Measurements from ENCODE around the gene CCDC43.
A peak's percentile ranks its signal among the peaks of the same experiment; 100 is the strongest.
"Not testable (repeated sequence)": the region's sequence is repeated elsewhere in the genome, so short reads cannot be mapped to it uniquely, and the experiment has no call there.

The CCDC43 gene

GRCh38 chr17:44689477-44690217 is at the start of gene CCDC43:
CCDC43 (minus strand) TSS chr17:44689776; CDS start chr17:44689753, 23 bp downstream.
- peak within 1 kb of the TSS; percentile 95 for H3K4me3 ChIP-seq (ENCODE audit: low read depth, low read length)
- in situ Hi-C loops (cut with HindIII; ENCODE audit: low sequenced_read_pairs): no loop called here
- peak; percentile 93 for DNase-seq (ENCODE audit: low read depth, low spot score)
- TF ChIP-seq CTCF (IDR thresholded peaks at IDR 0.05; ENCODE audit: low read depth, low read length): no peak

GRCh38 chr17:44738214-44738906 is 48.8 kb upstream of the CCDC43 start:
- in situ Hi-C loops (cut with HindIII; ENCODE audit: low sequenced_read_pairs): no loop called here

GRCh38 chr17:44736551-44737240 is 47.1 kb upstream of the CCDC43 start:
- DNase-seq (ENCODE audit: low read depth, low spot score): no peak
- no peak for TF ChIP-seq CTCF (IDR thresholded peaks at IDR 0.05; ENCODE audit: low read depth, low read length)
- H3K4me3 ChIP-seq (ENCODE audit: low read depth, low read length): no peak overlapping the region
- in situ Hi-C loops (cut with HindIII; ENCODE audit: low sequenced_read_pairs): no loop called here

More at GRCh38 chr17:44738214-44738906, 48.8 kb upstream of the CCDC43 start:
- DNase-seq (ENCODE audit: low read depth, low spot score): peak; percentile 9
- TF ChIP-seq CTCF (IDR thresholded peaks at IDR 0.05; ENCODE audit: low read depth, low read length): no peak
- H3K4me3 ChIP-seq (ENCODE audit: low read depth, low read length): no peak overlapping the region

GRCh38 chr17:44734272-44734671 is 44.7 kb upstream of the CCDC43 start:
- in situ Hi-C loops (cut with HindIII; ENCODE audit: low sequenced_read_pairs): no loop called here
- no peak for TF ChIP-seq CTCF (IDR thresholded peaks at IDR 0.05; ENCODE audit: low read depth, low read length)
- no peak for DNase-seq (ENCODE audit: low read depth, low spot score)
- H3K4me3 ChIP-seq (ENCODE audit: low read depth, low read length): no peak overlapping the region

GRCh38 chr17:44733753-44734152 is 44.2 kb upstream of the CCDC43 start:
- H3K4me3 ChIP-seq (ENCODE audit: low read depth, low read length): no peak overlapping the region
- peak; percentile 48 for TF ChIP-seq CTCF (IDR thresholded peaks at IDR 0.05; ENCODE audit: low read depth, low read length)
- DNase-seq (ENCODE audit: low read depth, low spot score): peak; percentile 7
- in situ Hi-C loops (cut with HindIII; ENCODE audit: low sequenced_read_pairs): no loop called here

GRCh38 chr17:44726121-44726520 is 36.5 kb upstream of the CCDC43 start:
- in situ Hi-C loops (cut with HindIII; ENCODE audit: low sequenced_read_pairs): not testable (repeated sequence)

More at GRCh38 chr17:44726121-44726520, 36.5 kb upstream of the CCDC43 start:
- not testable (repeated sequence) for H3K4me3 ChIP-seq (ENCODE audit: low read depth, low read length); DNase-seq (ENCODE audit: low read depth, low spot score)
